Loucy (cell line): ENCODE data around the gene DNAJC24.

Experiments
- EZH2phosphoT487 ChIP-seq: fragments of 200-600 bp; IDR thresholded peaks from 2 replicates; pipeline ENCODE4 v1.6.1; 2018; ENCODE audit warnings: antibody characterized with exemption, mild to moderate bottlenecking, moderate library complexity, borderline replicate concordance
- TF ChIP-seq, protein P1 (sequence below): fragments of 200-600 bp; sonication (generic); conservative IDR thresholded peaks from 2 replicates; pipeline ENCODE4 v1.5.1; 2014; ENCODE audit warnings: mild to moderate bottlenecking, antibody characterized with exemption, low read length

DNA sequence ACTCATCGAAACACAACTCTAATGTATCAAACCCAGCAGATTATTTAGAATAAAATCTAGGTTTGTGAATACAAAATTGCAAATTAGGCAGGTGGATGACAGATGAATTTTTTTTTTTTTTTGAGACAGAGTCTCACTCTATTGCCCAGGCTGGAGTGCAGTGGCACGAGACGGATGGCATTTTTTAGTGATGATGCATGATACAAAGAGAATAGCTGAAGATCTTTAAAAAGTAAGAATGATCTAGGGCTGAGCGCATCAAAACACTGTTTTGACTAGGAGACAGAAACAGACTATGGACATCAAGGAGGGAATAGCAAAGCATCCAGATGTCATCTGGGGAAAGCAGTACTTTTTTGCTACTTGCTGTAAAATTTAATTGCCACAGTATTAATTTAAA, 76.0 kb downstream of the DNAJC24 start:
- TF ChIP-seq, protein P1, sequence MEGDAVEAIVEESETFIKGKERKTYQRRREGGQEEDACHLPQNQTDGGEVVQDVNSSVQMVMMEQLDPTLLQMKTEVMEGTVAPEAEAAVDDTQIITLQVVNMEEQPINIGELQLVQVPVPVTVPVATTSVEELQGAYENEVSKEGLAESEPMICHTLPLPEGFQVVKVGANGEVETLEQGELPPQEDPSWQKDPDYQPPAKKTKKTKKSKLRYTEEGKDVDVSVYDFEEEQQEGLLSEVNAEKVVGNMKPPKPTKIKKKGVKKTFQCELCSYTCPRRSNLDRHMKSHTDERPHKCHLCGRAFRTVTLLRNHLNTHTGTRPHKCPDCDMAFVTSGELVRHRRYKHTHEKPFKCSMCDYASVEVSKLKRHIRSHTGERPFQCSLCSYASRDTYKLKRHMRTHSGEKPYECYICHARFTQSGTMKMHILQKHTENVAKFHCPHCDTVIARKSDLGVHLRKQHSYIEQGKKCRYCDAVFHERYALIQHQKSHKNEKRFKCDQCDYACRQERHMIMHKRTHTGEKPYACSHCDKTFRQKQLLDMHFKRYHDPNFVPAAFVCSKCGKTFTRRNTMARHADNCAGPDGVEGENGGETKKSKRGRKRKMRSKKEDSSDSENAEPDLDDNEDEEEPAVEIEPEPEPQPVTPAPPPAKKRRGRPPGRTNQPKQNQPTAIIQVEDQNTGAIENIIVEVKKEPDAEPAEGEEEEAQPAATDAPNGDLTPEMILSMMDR = no peak
- no peak for TF ChIP-seq EZH2phosphoT487
